Parathyroid adenoma (tissue), 2 donors: ENCODE data around the gene DHRSX.

ENCODE experiments used
- H2AFZ ChIP-seq: fragments of 300-600 bp; sonication (generic); one replicate; pipeline ENCODE4 v1.7.0; 2017; ENCODE audit warnings: antibody characterized with exemption, mild to moderate bottlenecking
- H3K27ac ChIP-seq: fragments of 300-600 bp; sonication (generic); one replicate; pipeline ENCODE4 v1.7.0; 2017
- H3K27me3 ChIP-seq: fragments of 300-600 bp; sonication (generic); one replicate; pipeline ENCODE4 v1.7.0; 2017; ENCODE audit warnings: low read length; ENCODE audit not compliant: control insufficient read depth, insufficient read depth
- H3K36me3 ChIP-seq: fragments of 300-600 bp; sonication (generic); one replicate; pipeline ENCODE4 v1.7.0; 2017; ENCODE audit warnings: low read length; ENCODE audit not compliant: control insufficient read depth, insufficient read depth
- H3K4me1 ChIP-seq: fragments of 300-600 bp; sonication (generic); one replicate; pipeline ENCODE4 v1.7.0; 2017; ENCODE audit warnings: control low read depth
- H3K4me2 ChIP-seq: fragments of 300-600 bp; sonication (generic); one replicate; pipeline ENCODE4 v1.7.0; 2017; ENCODE audit warnings: low read length
- H3K4me3 ChIP-seq: fragments of 300-600 bp; sonication (generic); one replicate; pipeline ENCODE4 v1.7.0; 2017; ENCODE audit warnings: low read depth, low read length
- H3K79me2 ChIP-seq: fragments of 300-600 bp; sonication (generic); one replicate; pipeline ENCODE4 v1.7.0; 2017; ENCODE audit warnings: control low read depth
- H3K9ac ChIP-seq: fragments of 300-600 bp; sonication (generic); one replicate; pipeline ENCODE4 v1.7.0; 2017; ENCODE audit warnings: mild to moderate bottlenecking
- H3K9me3 ChIP-seq: fragments of 300-600 bp; sonication (generic); one replicate; pipeline ENCODE4 v1.7.0; 2017; ENCODE audit warnings: low read length; ENCODE audit not compliant: control insufficient read depth
- CTCF ChIP-seq: fragments of 300-600 bp; sonication (generic); IDR thresholded peaks from one replicate; pipeline ENCODE4 v1.7.0; 2017; ENCODE audit warnings: antibody characterized with exemption, mild to moderate bottlenecking
- donor health status: primary hyperparathyroidism.

The DHRSX gene

DNA sequence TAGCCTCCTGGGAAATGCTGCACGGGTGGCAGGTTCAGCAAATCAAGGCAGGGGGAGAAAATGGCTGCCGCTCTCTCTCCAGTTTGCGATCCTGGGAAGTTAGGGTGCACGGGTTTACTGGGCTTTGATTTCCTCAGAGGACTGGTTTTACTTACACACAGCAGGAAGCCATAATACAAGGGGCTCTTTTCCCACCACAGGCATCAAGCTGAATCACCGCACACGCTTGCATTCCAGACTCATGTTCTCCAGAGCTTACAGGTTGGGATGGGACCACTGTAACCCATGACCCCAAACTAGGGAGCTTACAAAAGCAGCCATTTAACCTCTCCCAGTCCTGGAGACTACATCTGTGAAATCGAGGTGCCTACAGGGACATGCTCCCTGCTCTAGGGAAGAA, 159.8 kb downstream of the DHRSX start:
- no peak overlapping the region for H3K27ac ChIP-seq
- no peaks in the 10 kb centered on the region for H3K36me3 ChIP-seq
- no peak overlapping the region for H3K9ac ChIP-seq
- H3K27me3 ChIP-seq: no peaks in the 10 kb centered on the region
- H3K9me3 ChIP-seq: no peaks in the 10 kb centered on the region
- H3K79me2 ChIP-seq: no peaks in the 10 kb centered on the region
- no peak overlapping the region for H2AFZ ChIP-seq
- no peak for TF ChIP-seq CTCF
- no peak overlapping the region for H3K4me3 ChIP-seq
- H3K4me1 ChIP-seq: no peaks in the 10 kb centered on the region
- H3K4me2 ChIP-seq: no peak overlapping the region

DNA sequence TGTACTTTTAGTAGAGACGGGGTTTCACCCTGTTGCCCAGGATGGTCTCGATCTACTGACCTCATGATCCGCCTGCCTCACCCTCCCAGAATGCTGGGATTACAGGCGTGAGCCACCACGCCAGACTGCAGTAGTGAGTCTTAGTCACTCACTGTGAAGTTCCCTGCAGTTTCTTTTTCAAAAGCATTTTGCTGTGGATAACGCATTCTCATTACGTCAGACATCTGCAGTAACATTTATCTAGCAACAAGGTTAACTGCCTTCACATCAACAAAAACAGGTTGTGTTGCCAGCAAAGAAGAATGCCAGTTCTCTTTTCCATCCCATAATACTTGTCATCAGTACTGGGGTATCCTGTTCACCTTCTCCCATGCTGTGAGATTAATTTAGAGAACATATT, 164.6 kb downstream of the DHRSX start:
- H3K36me3 ChIP-seq: no peaks in the 10 kb centered on the region
- H2AFZ ChIP-seq: no peak overlapping the region
- no peaks in the 10 kb centered on the region for H3K9me3 ChIP-seq
- no peaks in the 10 kb centered on the region for H3K4me1 ChIP-seq
- no peak overlapping the region for H3K4me2 ChIP-seq
- no peak overlapping the region for H3K4me3 ChIP-seq
- no peaks in the 10 kb centered on the region for H3K79me2 ChIP-seq
- TF ChIP-seq CTCF: no peak
- no peak overlapping the region for H3K9ac ChIP-seq
- no peaks in the 10 kb centered on the region for H3K27me3 ChIP-seq
- H3K27ac ChIP-seq: no peak overlapping the region

DNA sequence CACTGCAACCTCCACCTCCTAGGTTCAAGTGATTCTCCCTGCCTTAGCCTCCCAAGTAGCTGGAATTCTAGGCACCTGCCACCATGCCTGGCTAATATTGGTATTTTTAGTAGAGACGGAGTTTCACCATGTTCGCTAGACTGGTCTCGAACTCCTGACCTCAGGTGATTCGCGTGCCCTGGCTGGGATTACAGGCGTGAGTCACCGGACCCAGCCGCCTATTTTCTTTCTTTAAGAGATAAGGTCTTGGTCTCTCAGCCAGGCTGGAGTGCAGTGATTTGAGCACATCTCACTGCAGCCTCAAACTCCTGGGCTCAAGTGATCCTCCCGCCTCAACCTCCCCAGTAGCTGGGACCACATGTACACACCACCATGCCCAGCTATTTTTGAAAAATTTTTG, 166.5 kb downstream of the DHRSX start:
- Histone ChIP-seq H3K9ac (no peak overlapping the region), H3K4me1 (no peaks in the 10 kb centered on the region), H3K27me3 (no peaks in the 10 kb centered on the region), H3K79me2 (no peaks in the 10 kb centered on the region), H3K27ac (no peak overlapping the region), H3K36me3 (no peaks in the 10 kb centered on the region), H3K4me3 (no peak overlapping the region), H3K4me2 (no peak overlapping the region), H2AFZ (no peak overlapping the region), H3K9me3 (no peaks in the 10 kb centered on the region)
- TF ChIP-seq CTCF: no peak

GRCh38 chrX:2332252-2332651, 168.5 kb downstream of the DHRSX start:
- no peaks in the 10 kb centered on the region for H3K4me1 ChIP-seq
- H3K9me3 ChIP-seq: no peaks in the 10 kb centered on the region
- no peaks in the 10 kb centered on the region for H3K27me3 ChIP-seq
- TF ChIP-seq CTCF: no peak
- no peak overlapping the region for H3K27ac ChIP-seq
- H3K4me2 ChIP-seq: no peak overlapping the region
- no peaks in the 10 kb centered on the region for H3K36me3 ChIP-seq
- H3K4me3 ChIP-seq: no peak overlapping the region
- H2AFZ ChIP-seq: no peak overlapping the region
- H3K9ac ChIP-seq: no peak overlapping the region
- no peaks in the 10 kb centered on the region for H3K79me2 ChIP-seq

DNA sequence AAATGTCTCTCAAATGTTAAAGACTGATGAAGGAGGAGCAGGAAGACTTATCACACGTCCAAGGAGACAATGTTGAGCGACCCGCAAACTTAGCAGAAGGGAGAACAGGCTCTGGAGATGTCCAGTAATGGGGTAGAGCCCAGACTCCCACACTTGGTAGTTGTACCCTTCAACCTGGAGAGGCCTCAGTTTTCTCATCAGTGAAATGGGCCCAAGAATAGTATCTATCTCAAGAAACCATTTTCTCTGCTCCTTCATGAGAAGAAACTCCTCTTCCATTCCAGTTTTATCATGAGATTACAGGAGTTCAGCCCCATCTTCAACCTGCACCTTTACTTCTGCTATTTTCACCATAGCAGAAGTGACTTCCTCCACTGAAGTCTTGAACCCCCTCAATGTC, 169.9 kb downstream of the DHRSX start:
- H3K4me3 ChIP-seq: no peak overlapping the region
- H3K9me3 ChIP-seq: no peaks in the 10 kb centered on the region
- no peak for TF ChIP-seq CTCF
- H3K4me1 ChIP-seq: no peaks in the 10 kb centered on the region
- no peak overlapping the region for H3K27ac ChIP-seq
- no peaks in the 10 kb centered on the region for H3K79me2 ChIP-seq
- H2AFZ ChIP-seq: no peak overlapping the region
- no peaks in the 10 kb centered on the region for H3K36me3 ChIP-seq
- no peaks in the 10 kb centered on the region for H3K27me3 ChIP-seq
- no peak overlapping the region for H3K4me2 ChIP-seq
- H3K9ac ChIP-seq: no peak overlapping the region
